ENCODE measurements around the gene IFT57. TPM values are rescaled to one million over a fixed set of nuclear protein-coding genes. Genes with fewer than 3 reads are reported as not detected.

Gene IFT57
- total and polyA plus RNA-seq, 2 of the 8 experiments (the other 6 are each of a cell fraction or from before 2014, with no cell fraction given): 15.1 to 27.8 TPM

DNA sequence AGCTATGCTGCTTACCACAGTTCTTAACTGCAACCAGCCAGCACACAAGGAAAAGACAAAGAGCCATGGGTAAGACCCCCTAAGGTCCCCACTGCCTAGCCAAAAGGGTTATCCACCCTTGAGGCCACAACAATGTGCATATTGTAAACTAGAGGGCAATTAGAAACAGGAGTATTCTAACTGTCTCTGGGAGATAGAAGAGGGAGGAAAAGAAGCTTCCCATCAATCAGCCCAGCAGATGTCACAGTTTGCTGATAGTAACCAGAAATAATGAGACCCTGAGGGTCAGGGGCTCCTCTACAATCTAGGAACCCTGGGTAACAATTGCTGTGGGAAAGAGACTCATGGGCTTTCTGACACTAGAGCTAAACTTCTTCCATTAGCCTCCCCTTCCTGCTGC is 20.6 kb upstream of the IFT57 start:
- Histone ChIP-seq H4K8ac (ENCODE audit: extremely low read depth, insufficient read depth, low read length) (no peak overlapping the region), H4K91ac (replicated peaks; ENCODE audit: insufficient read length, low read length) (no peak overlapping the region), H3K79me1 (ENCODE audit: low read depth, low read length) (no peaks in the 10 kb centered on the region), H3K27me3 (replicated peaks in 1 of 4; ENCODE audit: control insufficient read depth in 3 of 4, extremely low read depth in 1 of 4, insufficient read depth in 3 of 4, low read length in 3 of 4) (no peaks in the 10 kb centered on the region), H2AFZ (ENCODE audit: low read length) (no peak overlapping the region), H3K9me3 (ENCODE audit: insufficient read depth in 2 of 2, low read depth in 1 of 2, low read length in 1 of 2) (no peaks in the 10 kb centered on the region), H3K36me3 (ENCODE audit: control insufficient read depth in 2 of 4, insufficient read depth in 4 of 4, low read length in 3 of 4) (no peaks in the 10 kb centered on the region), H3K4me1 (replicated peaks in 1 of 4; ENCODE audit: control insufficient read depth in 3 of 4, insufficient read depth in 4 of 4, low read length in 3 of 4) (no peaks in the 10 kb centered on the region), H3K4me3 (ENCODE audit: extremely low read depth in 1 of 4, insufficient read depth in 2 of 4, low read depth in 3 of 4, low read length in 4 of 4) (no peak overlapping the region), H2AK5ac (ENCODE audit: low read depth, low read length) (no peak overlapping the region), H3K14ac (ENCODE audit: insufficient read length) (no peak overlapping the region), H3K18ac (ENCODE audit: extremely low read depth, low read length) (no peak overlapping the region), H2BK120ac (replicated peaks; ENCODE audit: low read depth, low read length) (no peak overlapping the region), H3K23ac (ENCODE audit: insufficient read length) (no peak overlapping the region), H3K23me2 (ENCODE audit: low read depth, low read length) (no peaks in the 10 kb centered on the region), H2BK20ac (ENCODE audit: low read length) (no peak overlapping the region), H4K20me1 (replicated peaks in 1 of 2; ENCODE audit: control insufficient read depth in 1 of 2, insufficient read depth in 2 of 2, low read length in 2 of 2) (no peaks in the 10 kb centered on the region), H3K9ac (replicated peaks in 1 of 4; ENCODE audit: extremely low read depth in 1 of 4, low read depth in 3 of 4, low read length in 3 of 4) (no peak overlapping the region), H3K27ac (ENCODE audit: low read depth, low read length) (no peak overlapping the region), H3K4me2 (ENCODE audit: insufficient read depth in 1 of 2, low read depth in 2 of 2, low read length in 2 of 2) (no peak overlapping the region), H4K5ac (ENCODE audit: insufficient read length, low read depth, low read length) (no peak overlapping the region), H2BK15ac (ENCODE audit: low read length) (no peak overlapping the region), H2BK12ac (ENCODE audit: low read depth, low read length) (no peak overlapping the region), H3K4ac (replicated peaks; ENCODE audit: insufficient read length, low read depth, low read length) (no peak overlapping the region), H3K56ac (replicated peaks; ENCODE audit: insufficient read length, low read depth, low read length) (no peak overlapping the region), H3K79me2 (ENCODE audit: control insufficient read depth in 1 of 2, insufficient read depth in 2 of 2, low read length in 2 of 2) (no peaks in the 10 kb centered on the region), H2BK5ac (ENCODE audit: low read depth, low read length) (no peak overlapping the region)
- ChIA-PET POLR2A (ENCODE audit: partially characterized antibody) (no interaction called here), CTCF (ENCODE audit: partially characterized antibody) (interaction anchor here (0.6 to 1.8 kb wide), 7 partner anchors 9 to 331 kb away, joined by 3 to 5 read pairs (median 3); no protein-coding TSS in a partner anchor)
- FAIRE-seq (no peak), DNase-seq (ENCODE audit: low read depth in 1 of 2, low spot score in 2 of 2) (no peak)
- no peak for TF ChIP-seq RXRA (IDR thresholded peaks at IDR 0.05; ENCODE audit: insufficient read depth, low read depth, low read length)
- TF ChIP-seq GABPA (IDR thresholded peaks at IDR 0.05; ENCODE audit: borderline replicate concordance, insufficient read depth, low read length): no peak
- no peak for TF ChIP-seq RBBP5 (IDR thresholded peaks at IDR 0.05; ENCODE audit: borderline replicate concordance, low read depth, low read length)
- TF ChIP-seq RAD21 (IDR thresholded peaks at IDR 0.05 in 1 of 2, conservative IDR thresholded peaks at IDR 0.05 in 1 of 2; ENCODE audit: low read depth in 2 of 2, low read length in 2 of 2): no peak
- TF ChIP-seq MAX (IDR thresholded peaks at IDR 0.05): no peak
- no peak for TF ChIP-seq CREB1 (IDR thresholded peaks at IDR 0.05)
- no peak for TF ChIP-seq HDAC6 (IDR thresholded peaks at IDR 0.05; ENCODE audit: low read depth, low read length)
- no peak for TF ChIP-seq CHD1 (IDR thresholded peaks at IDR 0.05; ENCODE audit: low read depth, low read length)
- TF ChIP-seq BACH1 (IDR thresholded peaks at IDR 0.05; ENCODE audit: low read length): no peak
- no peak for TF ChIP-seq POU5F1 (IDR thresholded peaks at IDR 0.05; ENCODE audit: low read depth, low read length)
- TF ChIP-seq POLR2A (IDR thresholded peaks at IDR 0.05; ENCODE audit: control extremely low read depth in 1 of 2, low read depth in 2 of 2, low read length in 2 of 2): no peak
- TF ChIP-seq RNF2 (IDR thresholded peaks at IDR 0.05; ENCODE audit: borderline replicate concordance, low read depth, low read length, missing control alignments, poor library complexity, severe bottlenecking): no peak
- no peak for TF ChIP-seq ZNF274 (IDR thresholded peaks at IDR 0.05; ENCODE audit: borderline replicate concordance, extremely low read depth, low read length)
- TF ChIP-seq ASH2L (IDR thresholded peaks at IDR 0.05; ENCODE audit: low read length): no peak
- TF ChIP-seq CHD2 (IDR thresholded peaks at IDR 0.05; ENCODE audit: low read length): no peak
